SU-DHL-6 (cell line): ENCODE results near the gene TMEM229B.

Experiments
- H2AFZ ChIP-seq: fragments of 200-600 bp; sonication (generic); 2 replicates; pipeline ENCODE4 v1.6.1; 2014; ENCODE audit warnings: low read depth, mild to moderate bottlenecking, moderate library complexity, mixed read lengths, antibody characterized with exemption, low read length; ENCODE audit not compliant: severe bottlenecking
- H3F3A ChIP-seq: fragments of 200-600 bp; shearing (Covaris generic); 2 replicates; pipeline ENCODE4 v1.6.0; 2016; ENCODE audit warnings: antibody characterized with exemption, mild to moderate bottlenecking; ENCODE audit not compliant: insufficient read depth
- H3K27ac ChIP-seq: fragments of 200-600 bp; sonication (generic); 2 replicates; pipeline ENCODE4 v1.5.1; 2016; ENCODE audit warnings: low read depth, mild to moderate bottlenecking, low read length, moderate library complexity, mixed read lengths
- H3K27me3 ChIP-seq: fragments of 200-600 bp; sonication (generic), shearing (Covaris generic); 2 replicates; pipeline ENCODE4 v1.6.0; 2014; ENCODE audit warnings: mild to moderate bottlenecking, low read length
- H3K36me3 ChIP-seq: fragments of 200-600 bp; sonication (generic); 2 replicates; pipeline ENCODE4 v1.6.1; 2014; ENCODE audit warnings: mild to moderate bottlenecking, low read length, mixed read lengths
- H3K4me2 ChIP-seq: fragments of 300-600, 200-600 bp; shearing (Covaris generic), sonication (generic); 2 replicates; pipeline ENCODE4 v1.6.0; 2014; ENCODE audit warnings: low read length, low read depth, mild to moderate bottlenecking; ENCODE audit not compliant: poor library complexity, severe bottlenecking
- H3K4me3 ChIP-seq: fragments of 200-600 bp; sonication (generic); 2 replicates; pipeline ENCODE4 v1.5.1; 2014; ENCODE audit warnings: antibody characterized with exemption, low read length, mild to moderate bottlenecking, mixed read lengths; ENCODE audit not compliant: insufficient read depth, poor library complexity, severe bottlenecking
- H3K79me2 ChIP-seq: fragments of 200-600 bp; sonication (generic); 2 replicates; pipeline ENCODE4 v1.6.1; 2014; ENCODE audit warnings: mild to moderate bottlenecking, low read length, moderate library complexity; ENCODE audit not compliant: insufficient read depth
- H3K9ac ChIP-seq: fragments of 200-600 bp; sonication (generic); 2 replicates; pipeline ENCODE4 v1.7.0; 2014; ENCODE audit warnings: mild to moderate bottlenecking, low read length
- H3K9me2 ChIP-seq: fragments of 200-600 bp; sonication (generic); replicated peaks from 2 replicates; pipeline ENCODE4 v1.6.1; 2014; ENCODE audit warnings: low read length; ENCODE audit not compliant: insufficient read depth
- H3K9me3 ChIP-seq: fragments of 200-600 bp; sonication (generic); 2 replicates; pipeline ENCODE4 v1.6.1; 2014; ENCODE audit warnings: low read length, mixed read lengths; ENCODE audit not compliant: insufficient read depth
- H4K20me1 ChIP-seq: fragments of 200-600 bp; sonication (generic); 2 replicates; pipeline ENCODE4 v1.6.1; 2014; ENCODE audit warnings: low read depth, mild to moderate bottlenecking, antibody characterized with exemption, low read length, moderate library complexity, mixed read lengths
- EZH2phosphoT487 ChIP-seq: fragments of 200-600 bp; sonication (generic), shearing (Covaris generic); conservative IDR thresholded peaks from 2 replicates; pipeline ENCODE4 v1.6.1; 2018; ENCODE audit warnings: mild to moderate bottlenecking, antibody characterized with exemption, low read length, moderate library complexity, mixed read lengths
- TF ChIP-seq, protein P1 (sequence below): fragments of 200-600 bp; sonication (generic); IDR thresholded peaks from one replicate; pipeline ENCODE4 v1.5.1; 2017; ENCODE audit warnings: antibody characterized with exemption, mild to moderate bottlenecking, low read length, moderate library complexity; ENCODE audit not compliant: insufficient read depth, poor library complexity, severe bottlenecking

Gene TMEM229B

DNA sequence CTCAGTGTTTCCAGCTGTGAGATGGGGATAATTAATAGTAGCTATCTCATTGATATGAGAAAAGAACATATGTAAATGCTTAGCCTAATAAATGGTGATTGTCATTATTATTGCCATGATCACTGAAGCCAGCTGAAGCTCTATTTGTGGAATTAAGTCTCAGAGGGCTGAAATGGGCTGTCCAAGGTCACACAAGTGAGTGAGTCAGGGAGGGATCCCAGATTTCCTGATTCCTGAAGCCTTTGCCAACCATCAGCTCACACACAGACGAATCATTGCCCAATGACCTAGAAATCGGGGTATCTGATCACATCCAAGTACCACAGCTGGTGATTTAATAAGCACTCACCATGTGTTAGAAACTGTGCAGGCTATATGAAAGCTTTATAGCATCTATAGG lies 21.6 kb upstream of the TMEM229B start:
- Histone ChIP-seq H3K27ac (no peak overlapping the region), H3K79me2 (no peaks in the 10 kb centered on the region), H3K9me2 (no peaks in the 10 kb centered on the region), H3K9ac (no peak overlapping the region), H4K20me1 (no peaks in the 10 kb centered on the region), H3K9me3 (no peaks in the 10 kb centered on the region), H2AFZ (no peak overlapping the region), H3K4me3 (no peak overlapping the region), H3K27me3 (no peaks in the 10 kb centered on the region), H3K4me2 (no peak overlapping the region), H3K36me3 (no peaks in the 10 kb centered on the region), H3F3A (0 out of 2 replicates have a peak, but pooled peaks cover 7% of the 10 kb centered on the region)
- no peak for TF ChIP-seq EZH2phosphoT487
- TF ChIP-seq, protein P1, sequence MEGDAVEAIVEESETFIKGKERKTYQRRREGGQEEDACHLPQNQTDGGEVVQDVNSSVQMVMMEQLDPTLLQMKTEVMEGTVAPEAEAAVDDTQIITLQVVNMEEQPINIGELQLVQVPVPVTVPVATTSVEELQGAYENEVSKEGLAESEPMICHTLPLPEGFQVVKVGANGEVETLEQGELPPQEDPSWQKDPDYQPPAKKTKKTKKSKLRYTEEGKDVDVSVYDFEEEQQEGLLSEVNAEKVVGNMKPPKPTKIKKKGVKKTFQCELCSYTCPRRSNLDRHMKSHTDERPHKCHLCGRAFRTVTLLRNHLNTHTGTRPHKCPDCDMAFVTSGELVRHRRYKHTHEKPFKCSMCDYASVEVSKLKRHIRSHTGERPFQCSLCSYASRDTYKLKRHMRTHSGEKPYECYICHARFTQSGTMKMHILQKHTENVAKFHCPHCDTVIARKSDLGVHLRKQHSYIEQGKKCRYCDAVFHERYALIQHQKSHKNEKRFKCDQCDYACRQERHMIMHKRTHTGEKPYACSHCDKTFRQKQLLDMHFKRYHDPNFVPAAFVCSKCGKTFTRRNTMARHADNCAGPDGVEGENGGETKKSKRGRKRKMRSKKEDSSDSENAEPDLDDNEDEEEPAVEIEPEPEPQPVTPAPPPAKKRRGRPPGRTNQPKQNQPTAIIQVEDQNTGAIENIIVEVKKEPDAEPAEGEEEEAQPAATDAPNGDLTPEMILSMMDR: no peak

DNA sequence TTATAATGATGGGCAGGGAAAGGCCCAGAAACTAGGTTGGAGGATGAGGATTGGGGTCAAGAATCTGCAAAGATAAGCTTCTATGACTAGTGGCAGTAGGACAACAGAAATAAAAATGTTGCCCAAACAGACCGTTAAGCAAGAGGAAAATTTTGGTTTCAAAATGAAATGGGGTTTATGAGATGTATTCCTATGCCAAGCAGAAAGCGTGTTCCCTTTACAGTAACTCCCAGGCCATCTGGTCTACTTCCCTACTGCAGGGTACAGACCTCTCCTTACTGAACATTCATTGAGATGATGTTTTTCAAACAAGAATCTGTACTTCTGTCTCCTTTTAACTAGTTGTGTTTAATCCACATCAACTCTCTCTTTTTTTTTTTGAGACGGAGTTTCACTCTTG lies 20.4 kb upstream of the TMEM229B start:
- H2AFZ ChIP-seq: no peak overlapping the region
- H3K4me2 ChIP-seq: no peak overlapping the region
- H3K9me3 ChIP-seq: no peaks in the 10 kb centered on the region
- 0 out of 2 replicates have a peak, but pooled peaks cover 7% of the 10 kb centered on the region for H3F3A ChIP-seq
- H3K4me3 ChIP-seq: no peak overlapping the region
- no peak overlapping the region for H3K9ac ChIP-seq
- no peaks in the 10 kb centered on the region for H3K36me3 ChIP-seq
- H3K27me3 ChIP-seq: no peaks in the 10 kb centered on the region
- no peaks in the 10 kb centered on the region for H4K20me1 ChIP-seq
- H3K27ac ChIP-seq: no peak overlapping the region
- no peaks in the 10 kb centered on the region for H3K79me2 ChIP-seq
- H3K9me2 ChIP-seq: no peaks in the 10 kb centered on the region
- no peak for TF ChIP-seq EZH2phosphoT487
- TF ChIP-seq, protein P1: no peak

DNA sequence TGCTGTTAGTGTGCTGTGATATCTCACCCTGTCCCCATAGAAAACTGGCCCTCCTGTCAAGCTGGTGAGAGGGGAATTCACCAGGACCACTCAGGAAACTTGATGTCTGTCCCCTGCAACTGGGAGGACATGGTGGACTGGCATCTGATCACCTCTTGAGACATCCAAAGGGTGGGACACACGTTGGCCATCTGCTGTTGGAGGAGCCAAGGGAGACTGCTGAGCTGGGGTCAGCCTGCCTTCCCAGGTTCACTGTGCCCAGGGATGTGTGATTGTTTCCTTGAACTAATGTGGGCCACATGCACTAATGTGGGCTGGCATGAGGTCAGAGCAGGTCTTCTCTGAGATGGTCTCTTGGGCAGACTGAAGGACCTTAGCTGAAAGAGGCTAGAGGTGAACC lies 16.7 kb upstream of the TMEM229B start:
- Histone ChIP-seq H3F3A (no peaks in the 10 kb centered on the region), H3K4me2 (no peak overlapping the region), H4K20me1 (no peaks in the 10 kb centered on the region), H3K9me3 (no peaks in the 10 kb centered on the region), H3K79me2 (no peaks in the 10 kb centered on the region), H3K9me2 (no peaks in the 10 kb centered on the region), H3K27me3 (no peaks in the 10 kb centered on the region), H3K4me3 (no peak overlapping the region), H3K9ac (no peak overlapping the region), H3K27ac (no peak overlapping the region), H2AFZ (no peak overlapping the region), H3K36me3 (no peaks in the 10 kb centered on the region)
- no peak for TF ChIP-seq EZH2phosphoT487
- TF ChIP-seq, protein P1: no peak
